HG03342 (cell line): Measurements from ENCODE around the gene IFNA5.

Experiments used
- ATAC-seq: cut with Tn5 transposase; IDR thresholded peaks from one replicate; pipeline ENCODE4 v1.9.1; 2021; ENCODE audit warnings: mild to moderate bottlenecking, moderate library complexity; ENCODE audit not compliant: unreplicated experiment

IFNA5 gene

GRCh38 chr9:21305213-21305612 lies at the start of gene IFNA5:
IFNA5 (minus strand) TSS chr9:21305313; CDS start chr9:21305256, 57 bp downstream.
- no peak for ATAC-seq

DNA sequence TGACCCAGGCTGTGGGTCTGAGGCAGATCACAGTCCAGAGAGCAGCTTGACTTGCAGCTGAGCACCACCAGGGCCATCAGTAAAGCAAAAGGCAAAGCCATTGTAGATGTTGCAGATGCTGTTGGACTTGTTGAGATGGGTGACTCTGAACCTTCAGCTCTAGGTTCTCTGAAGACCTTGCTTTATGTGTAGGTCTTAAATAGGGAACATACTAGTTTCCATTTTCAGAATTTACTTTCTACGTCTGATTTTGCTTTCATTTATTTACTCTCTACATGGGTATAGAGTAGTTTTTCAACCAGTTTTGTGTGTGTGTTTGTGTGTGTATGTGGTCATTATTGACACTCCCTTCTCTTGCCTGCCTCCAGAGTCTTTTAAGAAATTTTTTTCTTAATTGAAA lies 45.7 kb upstream of the IFNA5 start, which contains the start of gene IFNA6:
IFNA6 (minus strand) TSS at position 101 of the 400 bp plus-strand sequence; CDS start at position 101, 0 bp downstream.
- no peak for ATAC-seq

DNA sequence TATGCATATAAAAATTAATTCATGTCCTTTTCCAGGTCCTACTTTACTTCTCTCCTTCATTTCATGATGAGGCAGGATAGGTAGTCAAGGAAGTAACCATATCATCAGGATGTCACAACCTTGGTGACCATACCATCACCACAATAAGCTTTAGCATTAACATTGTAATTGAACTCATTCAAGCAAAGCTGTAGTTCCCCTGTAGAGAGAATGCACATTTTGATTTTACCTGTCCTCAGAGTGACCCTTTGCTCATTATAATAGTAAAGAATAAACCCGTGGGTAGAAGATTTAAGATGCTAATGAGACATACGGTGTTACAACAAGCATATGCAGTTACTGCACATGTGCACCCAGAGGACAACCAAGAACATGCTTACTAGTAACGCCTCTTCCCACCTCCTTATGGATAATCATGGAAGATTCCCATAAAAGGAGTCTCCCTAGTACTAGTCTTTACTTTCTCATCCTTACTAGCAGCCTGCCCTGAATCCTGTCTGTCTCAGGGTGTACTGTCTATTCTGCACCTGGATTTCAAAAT lies 43.4 kb upstream of the IFNA5 start:
- no peak for ATAC-seq

- no peak for ATAC-seq
Observed at GRCh38 chr9:21340735-21341134, 35.6 kb upstream of the IFNA5 start.

DNA sequence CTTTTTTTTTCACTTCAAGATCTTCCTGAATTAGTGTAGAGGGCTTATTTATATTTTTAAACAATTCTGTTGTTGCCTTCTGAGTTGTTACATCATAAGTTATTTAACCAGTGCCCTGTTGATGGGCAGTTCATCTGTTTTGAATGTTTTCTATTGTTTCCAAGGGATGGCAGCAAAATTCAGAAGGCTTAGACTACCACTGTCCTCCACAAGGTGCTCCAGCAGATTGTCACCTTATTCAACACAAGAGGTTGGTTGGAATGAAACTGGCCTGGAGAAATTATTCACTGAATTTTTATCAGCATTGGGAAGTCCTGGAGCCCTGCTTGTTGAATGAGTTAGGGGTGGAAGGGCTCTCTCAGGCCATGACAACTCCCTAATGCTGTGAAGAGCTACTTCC lies 31.3 kb upstream of the IFNA5 start:
- ATAC-seq, result no peak

- peak; percentile 88 for ATAC-seq
Observed at GRCh38 chr9:21334701-21335632, 29.9 kb upstream of the IFNA5 start, which contains the start of gene KLHL9. KLHL9 (minus strand) TSS chr9:21335404; CDS start chr9:21334859, 545 bp downstream.

DNA sequence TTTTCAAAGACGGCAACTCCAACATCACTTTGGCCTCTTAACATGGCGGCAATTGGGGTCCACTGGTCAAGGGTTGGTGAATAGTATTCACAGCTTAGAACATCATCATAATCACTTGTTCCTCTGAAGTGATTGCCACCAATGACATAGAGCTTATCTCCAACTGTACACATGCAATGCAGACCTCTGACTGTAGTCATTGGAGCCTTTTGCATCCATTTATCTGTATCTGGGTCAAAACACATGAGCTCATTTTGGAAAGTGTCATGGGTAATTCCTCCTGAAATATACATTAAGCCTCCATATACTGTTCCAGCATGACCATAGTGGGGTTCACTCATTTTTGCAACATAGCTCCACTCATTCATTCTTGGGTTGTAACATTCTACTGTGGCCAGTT lies 28.1 kb upstream of the IFNA5 start:
- no peak for ATAC-seq

DNA sequence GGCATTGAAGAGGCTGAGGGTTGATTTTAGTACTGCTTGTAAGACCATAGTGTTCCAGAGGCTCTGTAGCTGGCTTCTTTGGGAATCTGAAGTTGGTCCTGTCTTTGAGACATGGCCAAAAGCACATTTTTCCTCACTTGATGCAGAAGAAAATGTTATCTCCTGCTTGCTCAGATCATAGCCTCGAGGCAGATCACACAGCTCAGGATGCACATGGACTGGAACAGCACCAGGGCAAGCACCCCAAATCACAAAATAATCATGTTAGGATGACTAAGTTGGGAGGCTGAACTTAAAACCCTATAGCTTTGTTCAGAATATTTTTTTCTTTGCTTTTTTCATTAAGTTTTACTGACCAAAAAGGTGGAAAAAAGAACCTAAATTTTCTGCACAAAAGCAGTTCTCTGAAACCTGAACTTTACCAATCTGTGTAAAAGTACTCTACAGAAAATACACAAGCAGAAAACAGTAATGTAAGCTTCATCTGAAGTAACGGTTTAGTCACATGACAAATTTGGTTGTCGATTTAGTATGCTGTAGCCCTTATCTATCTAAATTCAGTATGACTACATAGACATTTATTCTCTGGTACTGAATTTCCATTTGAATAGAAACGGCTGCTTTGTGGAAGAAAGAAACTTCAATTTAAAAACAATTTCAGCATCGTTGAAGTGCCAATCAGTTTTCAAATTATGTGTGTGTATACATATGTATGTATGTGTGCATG lies 26.7 kb upstream of the IFNA5 start:
- no peak for ATAC-seq

GRCh38 chr9:21326526-21327139 lies 21.5 kb upstream of the IFNA5 start:
- peak; percentile 82 for ATAC-seq

- ATAC-seq, result no peak
Observed at GRCh38 chr9:21324047-21324446, 18.9 kb upstream of the IFNA5 start.

- no peak for ATAC-seq
Observed at GRCh38 chr9:21322911-21323461, 17.9 kb upstream of the IFNA5 start.

DNA sequence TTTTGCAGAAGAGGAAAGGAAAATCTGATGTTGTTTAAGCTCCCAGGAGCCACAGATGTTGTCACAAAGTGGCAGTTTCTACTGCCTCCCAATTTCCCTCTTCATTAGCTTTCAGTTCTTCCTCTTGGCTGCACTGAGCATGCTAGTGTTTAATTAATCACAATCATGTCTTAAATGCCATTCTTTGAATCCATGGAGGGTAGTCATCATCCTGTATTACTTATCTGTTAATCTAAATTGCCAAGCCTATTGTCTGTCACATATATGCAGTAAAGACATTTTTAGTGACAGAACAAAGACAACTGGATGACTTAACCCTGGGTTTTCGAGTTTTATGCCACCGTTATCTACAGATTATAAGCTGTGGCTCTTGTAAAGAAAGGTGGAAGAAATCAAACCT lies 15.4 kb upstream of the IFNA5 start:
- no peak for ATAC-seq

- peak; percentile 81 for ATAC-seq
Observed at GRCh38 chr9:21317956-21318923, 13.1 kb upstream of the IFNA5 start.

GRCh38 chr9:21316860-21317259 lies 11.7 kb upstream of the IFNA5 start:
- ATAC-seq, result no peak

- no peak for ATAC-seq
Observed at GRCh38 chr9:21316032-21316842, 11.1 kb upstream of the IFNA5 start.

GRCh38 chr9:21314152-21314551 lies 9.0 kb upstream of the IFNA5 start:
- ATAC-seq, result no peak

- no peak for ATAC-seq
Observed at GRCh38 chr9:21311889-21312288, 6.8 kb upstream of the IFNA5 start.

- no peak for ATAC-seq
Observed at GRCh38 chr9:21295992-21296391, 9.1 kb downstream of the IFNA5 start.
